WTC11 (cell line): ENCODE results near the gene SENP5. TPM values are rescaled to one million over a fixed set of nuclear protein-coding genes. Genes with fewer than 3 reads are reported as not detected.

ENCODE experiments used
- ATAC-seq: fragments of 200-7000 bp; cut with Tn5 transposase; 2 replicates; pipeline ENCODE4 v1.10.0; 2021; ENCODE audit warnings: mild to moderate bottlenecking, moderate library complexity
- CTCF ChIA-PET: fragments of 300-600 bp; sonication (Branson Sonifier 250); formaldehyde crosslinking; loops from one replicate; lab custom pipeline; 2021; ENCODE audit warnings: antibody characterized with exemption; lab: Charles Lee
- POLR2A ChIA-PET: fragments of 350-600 bp; sonication (Branson Sonifier 250); formaldehyde crosslinking; loops from one replicate; lab custom pipeline; 2021; ENCODE audit warnings: antibody characterized with exemption; lab: Charles Lee
- DNase-seq: peaks from one replicate; pipeline ENCODE4 v3.0.0; 2021; ENCODE audit warnings: low spot score
- H3K27ac Mint-ChIP-seq: 2 replicates; pipeline ENCODE4 v1.8.0; 2021; ENCODE audit warnings: mixed read lengths
- H3K27me3 Mint-ChIP-seq: 2 replicates; pipeline ENCODE4 v1.8.0; 2021; ENCODE audit warnings: low read depth, mild to moderate bottlenecking, moderate library complexity, mixed read lengths
- H3K36me3 Mint-ChIP-seq: 2 replicates; pipeline ENCODE4 v1.8.0; 2021; ENCODE audit warnings: mixed read lengths
- H3K4me1 Mint-ChIP-seq: 2 replicates; pipeline ENCODE4 v1.8.0; 2022; ENCODE audit warnings: mixed read lengths
- H3K4me3 Mint-ChIP-seq: 2 replicates; pipeline ENCODE4 v1.8.0; 2021; ENCODE audit warnings: mild to moderate bottlenecking, moderate library complexity, mixed read lengths
- H3K9me3 Mint-ChIP-seq: 2 replicates; pipeline ENCODE4 v1.8.0; 2021; ENCODE audit warnings: mixed read lengths
- NFYB ChIP-seq: sonication (generic); formaldehyde crosslinking; conservative IDR thresholded peaks from 2 replicates; pipeline ENCODE4 v1.8.0; 2022; ENCODE audit warnings: low read depth, missing genetic modification reagents
- OVOL2 ChIP-seq: fragments of 250-450 bp; sonication (Bioruptor Pico); IDR thresholded peaks from 2 replicates; pipeline ENCODE4 v1.9.0; 2021; ENCODE audit warnings: mild to moderate bottlenecking, borderline replicate concordance
- RORB ChIP-seq: fragments of 250-450 bp; sonication (Bioruptor Pico); IDR thresholded peaks from 2 replicates; pipeline ENCODE4 v1.9.0; 2021; ENCODE audit warnings: mild to moderate bottlenecking
- TEAD1 ChIP-seq: sonication (generic); formaldehyde crosslinking; IDR thresholded peaks from 2 replicates; pipeline ENCODE4 v1.8.0; 2022; ENCODE audit warnings: mild to moderate bottlenecking, missing genetic modification reagents
- total RNA-seq: library from RNA; stranded (reverse); gene quantifications from 3 replicates; pipeline ENCODE4 v1.2.3, GENCODE V29; 2021

Gene SENP5
- total RNA-seq, 1 experiment from 2014 or later = 30.8 TPM

- no peak overlapping the region for H3K4me3 Mint-ChIP-seq
- DNase-seq = no peak
- no peak for ATAC-seq
- TF ChIP-seq NFYB (CRISPR knock-in tag) = no peak
- no peak for TF ChIP-seq TEAD1 (CRISPR knock-in tag)
- no peak for TF ChIP-seq OVOL2
- TF ChIP-seq RORB (CRISPR knock-in tag) = no peak
- H3K36me3 Mint-ChIP-seq = peaks cover 10% of the 10 kb centered on the region; the same call in 1 of the 2 replicates
- ChIA-PET POLR2A (no interaction called here), CTCF (no interaction called here)
- peaks cover 24% of the 10 kb centered on the region for H3K9me3 Mint-ChIP-seq
- peaks cover 4% of the 10 kb centered on the region; the same call in 1 of the 2 replicates for H3K4me1 Mint-ChIP-seq
- peaks cover 4% of the 10 kb centered on the region; the same call in 1 of the 2 replicates for H3K27me3 Mint-ChIP-seq
- H3K27ac Mint-ChIP-seq = no peak overlapping the region
These were observed 115.5 kb downstream of the SENP5 start for GRCh38 chr3:196983186-196983585.

Other genes starting within 250 kb of the SENP5 start
- 3.1 to 5.1 TPM (median 4.9 TPM) in 3 replicates for gene NRROS, start 228.2 kb upstream of the SENP5 start, total RNA-seq
- 1.4 to 1.5 TPM (median 1.4 TPM) in 3 replicates for gene CEP19, start 155.7 kb upstream of the SENP5 start, total RNA-seq
- 12.8 to 16.6 TPM (median 16.5 TPM) in 3 replicates for gene PIGX, start 155.5 kb upstream of the SENP5 start, total RNA-seq
- gene PAK2, start 128.1 kb upstream of the SENP5 start, total RNA-seq = 47.3 to 50.7 TPM (median 50.0 TPM) in 3 replicates
- 96.5 to 100.0 TPM (median 96.9 TPM) in 3 replicates for gene NCBP2, start 74.6 kb downstream of the SENP5 start, total RNA-seq
- gene PIGZ, start 100.9 kb downstream of the SENP5 start, total RNA-seq = 0.21 to 0.55 TPM (median 0.37 TPM) in 3 replicates
- 7.3 to 9.5 TPM (median 8.7 TPM) in 3 replicates for gene MELTF, start 161.9 kb downstream of the SENP5 start, total RNA-seq